LHCN-M2 (cell line): ENCODE data around the gene KYAT1. TPM values are rescaled to one million over a fixed set of nuclear protein-coding genes. Genes with fewer than 3 reads are reported as not detected.
A peak's percentile ranks its signal among the peaks of the same experiment; 100 is the strongest.

ENCODE experiments used
- DNase-seq: peaks from one replicate; pipeline ENCODE4 v3.0.0-alpha.2; 2012; ENCODE audit warnings: low read depth
- total RNA-seq: library from RNA; depleted of rRNA; stranded (reverse); fragments of >200 nt; gene quantifications from 2 replicates; pipeline ENCODE4 v1.2.3, GENCODE V29; 2014

KYAT1 gene
- total RNA-seq, 1 experiment from 2014 or later, result 9.8 TPM

- DNase-seq, result no peak
Measured at GRCh38 chr9:128841694-128842492, 39.9 kb downstream of the KYAT1 start.

GRCh38 chr9:128840524-128840923 lies 41.2 kb downstream of the KYAT1 start:
- no peak for DNase-seq

DNA sequence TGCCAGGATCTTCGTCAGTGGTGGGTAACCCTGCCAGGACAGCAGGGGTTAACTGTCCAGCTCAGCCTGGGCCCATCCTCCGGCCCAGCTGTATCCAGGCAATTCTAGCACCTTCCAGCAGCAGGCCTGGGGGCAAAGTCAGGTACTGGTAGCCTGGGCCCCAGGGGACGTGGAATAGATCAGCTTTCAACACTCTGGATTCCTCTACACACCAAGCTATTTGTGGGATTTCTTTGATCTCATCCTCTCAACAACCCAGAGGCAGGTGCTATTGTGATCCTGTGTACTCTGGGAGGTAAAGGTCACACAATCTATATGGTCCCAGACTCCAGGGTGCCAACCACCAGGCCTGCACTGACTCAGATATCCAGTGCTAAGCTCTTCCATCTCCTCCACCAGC lies 43.4 kb downstream of the KYAT1 start:
- no peak for DNase-seq

DNA sequence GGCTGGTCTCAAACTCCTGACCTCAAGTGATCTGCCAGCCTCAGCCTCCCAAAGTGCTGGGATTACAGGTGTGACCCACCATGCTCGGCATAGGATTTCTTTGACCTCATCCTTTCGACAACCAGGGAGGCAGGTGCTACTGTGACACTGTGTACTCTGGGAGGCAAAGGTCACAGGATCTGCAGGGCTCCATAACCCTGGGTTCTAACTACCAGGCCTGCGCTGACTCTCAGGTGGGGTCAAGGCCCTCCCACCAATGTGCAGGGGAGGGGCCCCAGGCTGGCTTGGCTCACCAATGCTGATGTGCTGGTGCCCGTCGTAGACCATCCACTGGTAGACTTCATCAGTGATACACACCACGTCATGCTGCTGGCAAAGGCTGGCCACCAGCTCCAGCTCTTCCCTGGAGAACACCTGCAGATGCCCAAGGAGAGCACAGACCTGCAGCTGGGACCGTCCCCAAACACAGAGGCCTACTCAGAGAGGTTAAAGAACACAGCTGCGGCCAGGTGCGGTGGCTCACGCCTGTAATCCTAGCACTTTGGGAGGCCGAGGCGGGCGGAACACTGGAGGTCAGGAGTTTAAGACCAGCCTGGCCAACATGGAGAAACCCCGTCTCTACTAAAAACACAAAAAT lies 45.1 kb downstream of the KYAT1 start:
- DNase-seq, result no peak

DNA sequence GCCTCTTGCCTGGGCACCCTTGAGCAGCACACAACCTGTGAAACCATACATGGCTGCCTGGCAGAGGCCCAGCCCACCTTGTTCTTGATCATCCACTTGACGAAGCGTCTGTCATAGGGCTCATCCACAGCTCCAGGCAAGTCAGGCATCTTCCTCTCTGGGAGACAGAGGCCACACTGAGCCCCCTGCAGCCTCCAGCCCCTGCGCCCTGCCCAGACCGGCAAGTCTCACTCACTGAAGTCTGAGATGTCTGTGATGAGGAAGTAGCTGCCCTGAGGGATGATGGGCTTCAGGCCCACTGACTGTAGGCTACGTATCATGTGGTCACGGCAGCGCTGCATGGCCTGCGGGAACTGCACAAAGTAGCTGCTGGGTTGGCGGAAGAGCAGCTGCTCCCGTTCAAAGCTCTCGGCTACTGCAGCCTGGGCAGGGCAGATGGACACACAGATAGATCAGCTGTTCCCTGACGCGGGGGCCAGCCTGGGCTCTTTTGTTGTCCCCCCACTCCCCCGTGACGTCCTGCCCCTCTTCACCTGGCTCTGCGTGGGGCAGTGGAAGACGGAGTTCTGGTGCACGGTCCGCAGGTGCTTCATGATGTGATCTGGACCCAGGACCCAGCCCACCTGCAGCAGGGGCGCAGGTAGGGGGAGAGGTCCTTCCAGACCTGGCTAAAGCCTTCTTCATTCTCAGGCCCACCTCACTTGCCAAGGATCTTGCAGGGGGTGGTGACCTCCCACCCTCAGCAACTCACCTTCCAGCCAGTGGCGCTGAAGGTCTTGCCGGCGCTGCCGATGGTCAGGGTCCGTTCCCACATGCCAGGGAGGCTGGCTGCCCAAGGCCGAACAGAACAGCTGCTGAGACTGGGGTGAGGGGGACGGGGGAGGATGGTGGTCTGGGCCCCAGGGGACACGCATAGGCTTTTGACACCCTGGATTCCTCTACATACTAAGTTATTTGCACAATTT lies 46.2 kb downstream of the KYAT1 start:
- no peak for DNase-seq

DNA sequence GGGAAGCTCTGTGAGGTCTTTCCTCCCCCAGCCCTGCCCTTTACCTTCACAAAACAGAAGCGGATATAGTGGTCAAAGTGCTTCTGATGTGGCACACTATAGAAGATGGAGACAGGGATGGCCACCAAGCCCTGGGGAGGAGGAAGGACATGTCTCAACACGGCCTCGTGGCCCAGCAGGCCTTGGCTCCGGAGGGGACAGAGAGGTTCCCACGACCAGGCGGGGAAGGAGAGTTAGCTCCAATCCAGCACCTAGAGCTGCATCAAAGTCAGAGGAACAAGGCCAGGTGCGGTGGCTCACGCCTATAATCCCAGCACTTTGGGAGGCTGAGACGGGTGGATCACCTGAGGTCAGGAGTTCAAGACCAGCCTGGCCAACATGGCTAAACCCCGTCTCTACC lies 48.1 kb downstream of the KYAT1 start:
- DNase-seq, result no peak

GRCh38 chr9:128829477-128830251 lies 52.1 kb downstream of the KYAT1 start, which contains the start of gene SPOUT1:
Gene SPOUT1, minus strand, starts transcription at chr9:128829794. Its CDS starts 14 bp downstream, at chr9:128829780.
- peak; percentile 84 for DNase-seq

DNA sequence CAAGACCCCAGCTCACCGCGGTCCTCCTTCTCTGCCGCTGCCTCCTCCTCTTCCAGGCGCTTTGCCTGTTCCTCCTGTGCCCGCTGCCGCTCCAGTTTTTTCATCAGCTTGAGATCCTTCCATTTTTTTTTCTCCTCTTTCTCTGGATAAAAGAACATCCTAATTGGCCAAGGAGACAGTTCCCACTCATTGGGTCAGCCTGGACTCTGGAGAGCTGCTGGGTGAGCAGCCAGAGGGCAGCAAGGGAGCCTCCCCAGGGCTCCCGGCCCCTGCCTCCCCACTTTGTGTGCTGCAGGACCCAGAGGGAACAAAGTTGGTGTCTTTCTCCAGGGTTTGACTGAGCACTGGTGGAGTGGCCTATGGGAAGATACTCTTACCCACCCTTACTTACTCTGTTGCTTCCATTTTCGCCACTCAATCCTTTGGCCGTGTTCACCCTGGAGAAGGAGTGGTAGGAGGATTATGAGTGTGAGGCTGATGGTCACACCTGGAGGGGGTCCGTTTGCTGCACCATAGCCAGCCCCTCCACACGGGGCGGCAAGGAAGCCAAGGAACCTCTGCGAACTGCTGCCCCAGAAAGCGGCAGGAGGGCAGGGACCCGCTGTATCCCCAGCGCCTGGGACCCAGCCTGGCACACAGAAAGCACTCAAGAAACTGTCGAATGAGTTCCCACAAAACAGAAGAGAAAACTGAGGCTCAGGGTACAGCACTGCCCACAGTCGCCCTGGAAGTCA lies 52.9 kb downstream of the KYAT1 start:
- no peak for DNase-seq

- DNase-seq, result no peak
Measured at GRCh38 chr9:128828267-128828666, 53.5 kb downstream of the KYAT1 start.

GRCh38 chr9:128825923-128826700 lies 55.6 kb downstream of the KYAT1 start:
- DNase-seq, result no peak

GRCh38 chr9:128824911-128825310 lies 56.8 kb downstream of the KYAT1 start:
- no peak for DNase-seq

DNA sequence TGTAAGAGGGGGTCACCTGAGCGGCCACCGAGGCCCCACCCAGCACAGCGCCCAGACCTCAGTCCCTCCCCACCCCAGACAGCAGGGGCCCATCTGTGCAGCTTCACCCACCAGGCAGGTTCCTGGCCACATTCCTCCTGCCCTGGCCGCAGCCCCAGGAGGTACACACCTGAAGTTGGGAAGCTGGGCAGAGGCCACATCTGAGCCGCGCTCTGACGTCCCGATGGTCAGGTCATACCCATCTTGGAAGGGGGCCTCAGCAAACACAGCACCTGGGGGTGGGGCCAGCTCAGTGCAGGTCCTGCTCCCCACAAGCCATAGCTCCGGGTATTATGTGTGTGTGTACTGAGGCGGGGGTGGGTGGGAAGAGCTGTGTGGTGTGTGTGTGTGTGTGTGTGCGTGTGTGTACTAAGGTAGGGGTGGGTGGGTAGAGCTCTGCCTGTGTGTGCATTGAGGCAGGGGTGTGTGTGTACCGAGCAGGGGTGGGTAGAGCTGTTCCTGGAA lies 57.8 kb downstream of the KYAT1 start:
- no peak for DNase-seq

GRCh38 chr9:128823362-128823902 lies 58.3 kb downstream of the KYAT1 start:
- no peak for DNase-seq

DNA sequence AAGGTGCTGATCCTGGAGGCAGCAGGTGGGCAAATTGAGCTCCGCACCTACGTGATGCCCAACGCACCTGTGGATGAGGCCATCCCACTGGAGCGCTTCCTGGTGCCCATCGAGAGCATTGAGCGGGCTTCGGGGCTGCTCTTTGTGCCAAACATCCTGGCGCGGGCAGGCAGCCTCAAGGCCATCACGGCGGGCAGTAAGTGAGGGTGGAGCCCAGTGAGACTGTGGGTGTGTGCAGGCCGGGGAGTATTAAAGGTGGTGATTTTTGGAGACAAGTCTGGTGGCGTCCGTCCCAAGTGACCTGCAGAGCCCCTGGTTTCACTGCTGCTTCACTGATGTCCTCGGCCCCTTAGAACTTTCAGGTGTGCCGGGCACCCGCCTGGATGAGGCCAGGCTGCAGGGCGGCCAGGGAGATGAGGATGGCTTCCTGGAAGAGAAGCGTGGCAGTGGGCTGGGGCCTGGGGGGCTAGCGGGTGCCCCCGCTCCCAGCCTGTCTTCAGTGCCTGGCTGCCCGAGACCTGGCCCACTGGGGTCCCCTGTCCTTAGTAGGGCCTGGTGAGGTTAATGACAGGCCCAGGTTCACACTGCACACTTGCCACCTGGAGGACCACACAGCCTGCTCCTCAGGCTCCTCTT lies 59.2 kb downstream of the KYAT1 start:
- no peak for DNase-seq

- DNase-seq, result no peak
Measured at GRCh38 chr9:128821584-128822406, 60.0 kb downstream of the KYAT1 start.

DNA sequence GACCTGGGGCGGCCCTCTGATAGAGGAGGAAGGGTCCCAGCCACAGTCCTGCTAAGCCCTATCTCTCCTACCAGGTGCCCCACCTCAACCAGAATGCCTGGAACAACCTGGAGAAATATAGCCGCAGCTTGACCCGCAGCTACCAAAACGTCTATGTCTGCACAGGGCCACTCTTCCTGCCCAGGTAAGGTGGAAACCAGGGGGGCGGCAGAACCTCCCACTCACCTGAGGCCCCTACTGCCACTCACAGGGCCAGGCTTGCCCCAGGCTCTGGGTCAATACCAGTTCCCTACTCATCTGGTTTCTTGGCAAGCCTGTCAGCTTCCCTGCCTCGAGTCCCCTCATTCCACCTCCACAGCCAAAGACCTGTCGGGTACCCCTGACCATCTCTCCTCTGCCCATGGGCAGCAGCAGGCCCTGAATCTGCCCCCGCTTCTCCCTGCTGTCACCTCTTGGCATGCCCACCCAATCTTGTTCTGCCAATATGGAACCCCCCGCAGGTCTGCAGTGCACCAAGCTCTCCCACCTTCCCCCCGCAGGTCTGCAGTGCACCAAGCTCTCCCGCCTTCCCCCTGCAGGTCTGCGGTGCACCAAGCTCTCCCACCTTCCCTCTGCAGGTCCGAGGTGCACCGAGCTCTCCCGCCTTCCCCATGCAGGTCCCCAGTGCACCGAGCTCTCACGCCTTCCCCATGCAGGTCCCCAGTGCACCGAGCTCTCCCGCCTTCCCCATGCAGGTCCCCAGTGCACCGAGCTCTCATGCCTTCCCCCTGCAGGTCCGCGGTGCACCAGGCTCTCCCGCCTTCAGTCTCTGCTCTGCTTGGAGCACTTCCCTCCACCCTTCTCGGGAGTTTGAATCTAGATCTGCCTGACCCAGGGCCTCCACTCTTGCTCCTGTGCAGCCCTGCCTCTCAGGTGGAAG lies 60.8 kb downstream of the KYAT1 start:
- DNase-seq, result no peak
